Measurements from ENCODE around the gene HLX. TPM values are rescaled to one million over a fixed set of nuclear protein-coding genes. Genes with fewer than 3 reads are reported as not detected.
A peak's percentile ranks its signal among the peaks of the same experiment; 100 is the strongest.

The HLX gene, protein sequence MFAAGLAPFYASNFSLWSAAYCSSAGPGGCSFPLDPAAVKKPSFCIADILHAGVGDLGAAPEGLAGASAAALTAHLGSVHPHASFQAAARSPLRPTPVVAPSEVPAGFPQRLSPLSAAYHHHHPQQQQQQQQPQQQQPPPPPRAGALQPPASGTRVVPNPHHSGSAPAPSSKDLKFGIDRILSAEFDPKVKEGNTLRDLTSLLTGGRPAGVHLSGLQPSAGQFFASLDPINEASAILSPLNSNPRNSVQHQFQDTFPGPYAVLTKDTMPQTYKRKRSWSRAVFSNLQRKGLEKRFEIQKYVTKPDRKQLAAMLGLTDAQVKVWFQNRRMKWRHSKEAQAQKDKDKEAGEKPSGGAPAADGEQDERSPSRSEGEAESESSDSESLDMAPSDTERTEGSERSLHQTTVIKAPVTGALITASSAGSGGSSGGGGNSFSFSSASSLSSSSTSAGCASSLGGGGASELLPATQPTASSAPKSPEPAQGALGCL
- 7.6 TPM for total RNA-seq

DNA sequence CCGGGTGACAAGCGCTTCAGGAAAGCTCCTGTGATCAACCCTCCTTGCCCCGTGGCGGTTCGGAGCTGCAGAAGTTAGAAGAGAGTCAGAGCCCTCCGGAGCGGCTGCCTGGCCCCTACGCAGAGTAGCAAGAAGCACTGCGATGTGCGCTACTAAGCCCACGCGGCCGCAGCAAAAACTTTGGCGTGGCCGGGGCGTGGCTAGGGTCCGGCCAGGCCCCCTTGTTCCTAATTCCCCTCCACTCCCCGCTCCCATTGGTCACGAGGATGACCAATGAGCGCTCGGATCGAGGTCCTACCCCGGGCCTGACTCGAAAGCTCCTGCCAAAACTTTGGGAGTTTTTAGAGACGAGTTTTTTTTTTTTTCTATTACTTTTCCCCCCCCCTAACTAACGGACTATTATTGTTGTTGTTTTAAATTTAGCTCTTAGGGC is at the start of gene HLX:
Gene HLX (plus strand): TSS at position 368 of the 433 bp plus-strand sequence. CDS start 415 bp downstream, outside the sequence.
- peaks cover 72% of the 10 kb centered on the region for H3K4me1 ChIP-seq (ENCODE audit: insufficient read depth, low read length)
- H3K27me3 ChIP-seq (ENCODE audit: insufficient read depth, low read length): peaks cover 13% of the 10 kb centered on the region
- H3K9me3 ChIP-seq (ENCODE audit: low read depth, low read length): no peaks in the 10 kb centered on the region
- H3K4me3 ChIP-seq (ENCODE audit: low read length): peak within 1 kb of the TSS; percentile 74

DNA sequence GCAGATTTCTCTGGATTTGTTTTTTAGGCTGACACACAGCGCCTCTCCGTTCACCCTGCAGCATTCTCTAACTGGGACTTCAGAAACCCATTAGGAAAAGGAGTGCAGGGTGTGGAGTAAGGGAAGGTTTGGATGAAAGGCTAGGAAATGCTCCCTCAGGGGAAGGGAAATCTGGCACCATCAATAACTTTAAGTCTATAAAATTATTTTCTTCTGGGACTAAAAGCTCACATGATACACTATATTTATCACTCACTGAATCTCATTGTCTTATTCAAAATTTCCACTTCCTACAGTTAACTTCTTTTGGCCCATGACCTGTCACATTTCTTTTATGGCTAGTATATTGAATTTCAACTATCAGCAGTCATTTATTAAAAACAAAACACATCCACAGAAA is 45.8 kb upstream of the HLX start:
- Histone ChIP-seq H3K27me3 (ENCODE audit: insufficient read depth, low read length) (no peaks in the 10 kb centered on the region), H3K4me3 (ENCODE audit: low read length) (no peak overlapping the region), H3K4me1 (ENCODE audit: insufficient read depth, low read length) (no peaks in the 10 kb centered on the region), H3K9me3 (ENCODE audit: low read depth, low read length) (no peaks in the 10 kb centered on the region)

DNA sequence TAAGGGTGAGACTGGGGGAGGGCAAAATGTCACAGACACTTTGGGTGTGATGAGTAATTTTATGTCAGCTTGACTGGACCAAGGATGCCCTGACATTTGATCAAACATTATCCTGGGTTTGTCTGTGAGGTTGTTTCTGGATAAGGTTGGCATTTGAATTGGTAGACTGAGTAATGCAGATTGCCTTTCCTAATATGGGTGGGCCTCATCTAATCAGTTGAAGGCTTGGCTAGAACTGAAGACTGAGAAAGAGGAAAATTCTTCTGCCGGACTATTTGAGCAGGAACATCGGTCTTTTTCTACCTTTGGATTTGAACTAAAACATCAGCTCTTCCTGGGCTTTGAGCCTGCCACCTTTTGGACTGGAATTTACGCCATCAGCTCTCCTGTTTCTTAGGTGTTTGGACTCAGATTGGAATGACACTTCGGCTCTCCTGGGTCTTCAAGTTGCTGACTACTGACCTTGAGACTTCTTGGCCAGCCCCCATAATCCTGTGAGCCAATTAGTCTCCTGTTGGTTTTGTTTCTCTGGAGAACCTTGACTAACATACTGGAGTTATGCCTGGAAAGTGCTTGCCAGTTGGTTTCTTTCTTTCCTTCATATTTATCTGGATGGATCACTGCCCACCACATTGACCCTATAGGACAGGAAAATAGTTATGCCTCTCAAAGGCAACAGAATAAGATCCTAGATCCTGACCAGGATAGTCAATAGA is 44.9 kb upstream of the HLX start:
- no peaks in the 10 kb centered on the region for H3K9me3 ChIP-seq (ENCODE audit: low read depth, low read length)
- H3K4me1 ChIP-seq (ENCODE audit: insufficient read depth, low read length): no peaks in the 10 kb centered on the region
- no peak overlapping the region for H3K4me3 ChIP-seq (ENCODE audit: low read length)
- no peaks in the 10 kb centered on the region for H3K27me3 ChIP-seq (ENCODE audit: insufficient read depth, low read length)

DNA sequence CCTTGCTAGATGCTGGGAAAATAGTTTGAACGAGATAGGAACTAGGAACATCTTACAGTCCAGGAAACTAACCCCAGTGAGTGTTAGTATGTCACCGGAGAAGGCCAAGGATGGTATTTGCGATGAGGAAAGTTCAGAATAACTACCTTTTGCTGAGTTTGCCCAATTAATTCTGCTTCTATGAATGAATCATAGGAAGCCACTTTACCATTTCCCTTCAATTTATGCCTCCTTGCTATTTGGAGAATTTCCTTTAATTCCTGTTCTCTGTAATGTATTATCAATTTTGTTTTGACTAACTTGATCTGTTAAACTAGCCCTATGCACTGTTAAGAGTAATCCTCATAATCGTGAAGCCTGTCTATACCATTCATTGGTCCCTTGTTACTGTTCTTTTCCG is 40.7 kb upstream of the HLX start:
- Histone ChIP-seq H3K27me3 (ENCODE audit: insufficient read depth, low read length) (no peaks in the 10 kb centered on the region), H3K9me3 (ENCODE audit: low read depth, low read length) (no peaks in the 10 kb centered on the region), H3K4me1 (ENCODE audit: insufficient read depth, low read length) (no peaks in the 10 kb centered on the region), H3K4me3 (ENCODE audit: low read length) (no peak overlapping the region)

DNA sequence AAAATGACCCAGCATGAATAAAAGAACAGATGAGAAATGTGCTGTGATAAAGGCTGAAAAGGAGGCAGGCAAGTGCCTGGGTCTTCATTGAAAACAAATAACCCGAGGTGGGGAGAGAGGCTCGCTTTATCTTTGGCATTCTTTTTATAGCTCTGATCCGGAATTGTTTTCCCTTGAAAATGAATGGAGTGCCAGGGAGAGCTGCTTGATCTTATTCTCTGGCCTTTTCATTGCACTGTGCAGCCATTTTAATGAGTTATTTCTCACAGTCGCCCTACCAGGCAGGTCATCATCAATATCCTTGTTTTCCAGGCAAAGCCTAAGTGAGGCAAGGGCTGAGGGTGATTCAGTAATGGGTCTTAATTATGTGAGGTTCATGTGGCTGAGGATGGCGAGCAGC is 39.8 kb upstream of the HLX start:
- Histone ChIP-seq H3K9me3 (ENCODE audit: low read depth, low read length) (no peaks in the 10 kb centered on the region), H3K27me3 (ENCODE audit: insufficient read depth, low read length) (no peaks in the 10 kb centered on the region), H3K4me1 (ENCODE audit: insufficient read depth, low read length) (no peaks in the 10 kb centered on the region)

DNA sequence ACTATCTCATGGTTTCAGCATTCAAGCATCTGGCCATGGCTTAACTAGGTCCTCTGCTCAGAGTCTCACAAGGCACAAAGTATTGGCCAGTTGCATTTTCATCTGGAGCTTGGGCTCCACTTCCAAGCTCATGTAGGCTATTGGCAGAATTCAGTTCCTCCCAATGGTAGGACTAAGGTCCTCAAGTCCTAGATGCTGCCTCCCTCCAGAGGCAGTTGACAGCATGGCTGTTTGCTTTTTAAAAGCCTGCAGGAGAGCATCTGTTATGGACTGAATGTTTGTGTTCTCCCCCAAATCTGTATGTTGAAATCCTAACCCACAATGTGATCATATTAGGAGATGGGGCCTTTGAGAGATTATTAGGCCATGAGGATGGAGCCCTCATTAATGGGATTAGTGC is 38.0 kb upstream of the HLX start:
- no peaks in the 10 kb centered on the region for H3K27me3 ChIP-seq (ENCODE audit: insufficient read depth, low read length)
- H3K9me3 ChIP-seq (ENCODE audit: low read depth, low read length): no peaks in the 10 kb centered on the region

More for the DNA sequence above, 39.8 kb upstream of the HLX start:
- H3K4me3 ChIP-seq (ENCODE audit: low read length): no peak overlapping the region

DNA sequence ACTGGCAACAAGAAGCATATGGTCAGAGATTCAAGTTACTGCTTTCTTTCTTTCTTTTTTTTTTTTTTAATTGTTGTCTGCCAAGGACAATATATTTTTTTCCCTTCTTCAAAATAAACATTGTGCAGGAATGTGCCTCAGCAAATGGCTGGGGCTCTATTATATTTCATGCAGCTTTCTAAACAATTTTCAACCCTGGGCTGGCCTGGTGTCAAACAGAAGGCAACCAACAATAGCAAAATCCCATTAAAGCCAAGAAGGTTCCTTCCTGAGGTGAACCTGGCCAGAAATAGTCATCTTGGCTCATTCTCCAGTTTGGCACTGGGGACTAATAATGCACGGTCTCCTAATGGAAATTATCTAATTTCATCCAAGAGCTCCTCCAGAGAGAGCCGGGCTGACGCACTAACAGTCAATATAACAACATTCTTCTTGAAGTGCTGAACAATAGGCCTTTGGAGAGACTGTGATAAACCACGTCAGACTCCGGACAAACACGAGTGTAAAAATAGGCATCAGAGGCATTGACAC is 35.7 kb upstream of the HLX start:
- no peaks in the 10 kb centered on the region for H3K9me3 ChIP-seq (ENCODE audit: low read depth, low read length)

More for the DNA sequence above, 38.0 kb upstream of the HLX start:
- Histone ChIP-seq H3K4me3 (ENCODE audit: low read length) (no peak overlapping the region), H3K4me1 (ENCODE audit: insufficient read depth, low read length) (no peaks in the 10 kb centered on the region)

DNA sequence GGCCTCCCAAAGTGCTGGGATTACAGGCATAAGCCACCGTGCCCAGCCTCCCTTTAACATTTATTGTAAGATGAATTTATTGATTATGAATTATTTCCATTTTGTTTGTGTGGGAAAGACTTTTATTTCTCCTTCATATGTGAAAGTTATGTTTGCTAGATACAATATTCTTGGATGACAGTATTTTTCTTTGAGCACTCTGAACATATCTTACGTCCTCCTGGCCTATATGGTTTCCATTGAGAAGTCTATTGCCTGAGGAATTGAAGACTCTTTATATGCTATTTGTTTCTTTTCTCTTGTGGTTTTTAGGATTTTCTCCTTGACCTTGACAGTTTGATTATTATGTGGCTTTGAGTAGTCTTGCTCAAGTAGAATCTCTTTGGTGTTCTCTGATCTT is 26.8 kb upstream of the HLX start:
- H3K27me3 ChIP-seq (ENCODE audit: insufficient read depth, low read length): no peaks in the 10 kb centered on the region
- H3K4me1 ChIP-seq (ENCODE audit: insufficient read depth, low read length): no peaks in the 10 kb centered on the region
- H3K4me3 ChIP-seq (ENCODE audit: low read length): no peak overlapping the region
- peaks cover 11% of the 10 kb centered on the region for H3K9me3 ChIP-seq (ENCODE audit: low read depth, low read length)

More for the DNA sequence above, 35.7 kb upstream of the HLX start:
- Histone ChIP-seq H3K27me3 (ENCODE audit: insufficient read depth, low read length) (no peaks in the 10 kb centered on the region), H3K4me3 (ENCODE audit: low read length) (no peak overlapping the region), H3K4me1 (ENCODE audit: insufficient read depth, low read length) (no peaks in the 10 kb centered on the region)

DNA sequence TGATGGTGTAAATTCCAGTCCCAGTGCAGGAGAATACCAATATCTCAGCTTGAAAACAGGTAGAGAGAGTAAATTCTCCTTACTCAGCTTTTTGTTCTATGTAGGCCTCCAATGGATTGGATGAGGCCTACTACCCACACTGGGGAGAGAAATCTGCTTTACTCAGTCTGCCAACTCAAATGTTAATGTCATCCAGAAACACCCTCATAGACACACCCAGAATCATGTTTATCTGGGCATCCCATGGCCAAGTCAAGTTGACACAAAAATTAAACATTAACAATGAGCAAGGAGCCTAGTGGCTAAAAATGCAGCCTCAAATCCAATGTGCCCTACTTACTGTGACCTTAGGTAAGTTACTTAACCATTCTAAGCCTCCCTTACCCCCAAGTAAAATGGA is 6.9 kb upstream of the HLX start:
- Histone ChIP-seq H3K9me3 (ENCODE audit: low read depth, low read length) (no peaks in the 10 kb centered on the region), H3K4me3 (ENCODE audit: low read length) (no peak overlapping the region), H3K4me1 (ENCODE audit: insufficient read depth, low read length) (peaks cover 20% of the 10 kb centered on the region), H3K27me3 (ENCODE audit: insufficient read depth, low read length) (peaks cover 7% of the 10 kb centered on the region)

DNA sequence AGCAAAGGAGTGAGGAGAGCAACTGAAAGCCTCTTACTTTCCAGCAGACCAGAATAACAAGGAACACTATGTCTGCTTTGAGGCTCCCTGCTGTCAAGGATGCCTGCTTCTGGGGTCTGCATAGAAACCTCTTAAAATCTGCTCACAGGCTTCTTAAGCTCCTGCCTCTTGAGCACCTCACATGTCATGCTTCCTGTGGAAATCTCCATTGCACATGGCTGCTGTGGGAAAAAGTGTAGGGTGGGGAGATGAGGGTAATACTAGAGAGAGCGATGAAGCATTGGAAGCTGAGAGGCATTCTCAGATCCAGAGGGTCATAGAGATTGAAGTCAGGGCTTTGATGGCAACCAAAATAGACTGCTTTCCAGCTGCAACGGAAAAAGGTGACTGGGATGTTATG is 6.2 kb upstream of the HLX start:
- no peak overlapping the region for H3K4me3 ChIP-seq (ENCODE audit: low read length)
- no peaks in the 10 kb centered on the region for H3K9me3 ChIP-seq (ENCODE audit: low read depth, low read length)
- peaks cover 28% of the 10 kb centered on the region for H3K4me1 ChIP-seq (ENCODE audit: insufficient read depth, low read length)
- peaks cover 10% of the 10 kb centered on the region for H3K27me3 ChIP-seq (ENCODE audit: insufficient read depth, low read length)

DNA sequence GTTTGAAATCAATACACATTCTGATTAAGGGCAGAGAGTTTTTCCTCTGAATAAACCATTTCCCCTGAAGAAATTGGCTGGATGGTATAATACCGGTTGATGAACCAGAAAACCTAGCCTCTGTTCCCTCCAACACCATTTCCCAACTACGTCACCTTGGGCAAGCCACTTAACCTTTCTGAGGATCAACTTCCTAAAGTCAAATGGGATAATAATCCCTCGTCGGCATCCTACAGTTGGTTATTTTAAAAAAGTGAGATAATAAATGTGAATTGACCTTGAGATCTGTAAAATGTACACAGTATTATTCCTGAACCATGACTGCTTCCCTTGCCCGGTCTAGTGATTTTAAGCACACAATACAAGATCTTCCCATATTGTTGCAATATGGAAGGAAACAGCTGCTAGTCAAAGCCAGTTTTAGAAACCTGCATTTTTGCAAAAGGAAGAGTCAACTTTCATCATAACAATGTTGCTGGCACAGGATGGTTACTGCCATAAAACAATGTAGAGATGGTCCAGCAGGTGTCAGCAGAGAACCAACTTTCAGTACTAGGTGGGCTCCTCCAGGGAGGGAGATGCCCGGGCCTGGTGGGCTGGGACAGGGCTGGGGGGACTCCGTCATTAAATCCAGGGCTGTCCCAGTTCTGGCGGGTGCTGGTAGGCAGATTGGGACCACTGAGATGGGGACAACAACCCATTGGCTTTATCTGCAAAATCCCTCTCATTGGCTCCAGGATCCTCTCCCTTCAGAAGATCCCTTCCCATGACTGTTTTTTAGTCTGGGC is 5.2 kb upstream of the HLX start:
- H3K27me3 ChIP-seq (ENCODE audit: insufficient read depth, low read length): peaks cover 10% of the 10 kb centered on the region
- peaks cover 38% of the 10 kb centered on the region for H3K4me1 ChIP-seq (ENCODE audit: insufficient read depth, low read length)
- no peak overlapping the region for H3K4me3 ChIP-seq (ENCODE audit: low read length)
- no peaks in the 10 kb centered on the region for H3K9me3 ChIP-seq (ENCODE audit: low read depth, low read length)

DNA sequence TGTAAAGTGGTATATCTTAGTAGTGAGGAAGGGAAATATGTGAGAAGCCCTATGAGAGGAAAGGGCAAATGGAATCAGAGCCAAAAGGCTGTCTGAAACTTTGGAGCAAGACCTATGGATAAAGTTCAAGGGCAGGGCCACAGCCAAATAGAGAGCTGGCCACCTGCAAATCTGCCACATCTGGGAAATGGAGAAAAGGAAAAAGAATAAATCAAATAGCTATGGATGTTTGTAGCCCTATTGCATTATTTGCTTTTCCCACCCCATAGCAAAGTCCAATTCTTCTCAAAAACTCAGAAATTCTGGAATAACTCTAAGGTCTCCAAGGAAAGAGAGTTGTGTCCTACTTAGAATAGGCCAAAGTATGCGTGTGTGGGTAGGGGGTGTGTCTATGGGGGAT is 4.0 kb upstream of the HLX start:
- Histone ChIP-seq H3K27me3 (ENCODE audit: insufficient read depth, low read length) (peaks cover 10% of the 10 kb centered on the region), H3K4me1 (ENCODE audit: insufficient read depth, low read length) (peaks cover 42% of the 10 kb centered on the region), H3K4me3 (ENCODE audit: low read length) (no peak overlapping the region), H3K9me3 (ENCODE audit: low read depth, low read length) (no peaks in the 10 kb centered on the region)

DNA sequence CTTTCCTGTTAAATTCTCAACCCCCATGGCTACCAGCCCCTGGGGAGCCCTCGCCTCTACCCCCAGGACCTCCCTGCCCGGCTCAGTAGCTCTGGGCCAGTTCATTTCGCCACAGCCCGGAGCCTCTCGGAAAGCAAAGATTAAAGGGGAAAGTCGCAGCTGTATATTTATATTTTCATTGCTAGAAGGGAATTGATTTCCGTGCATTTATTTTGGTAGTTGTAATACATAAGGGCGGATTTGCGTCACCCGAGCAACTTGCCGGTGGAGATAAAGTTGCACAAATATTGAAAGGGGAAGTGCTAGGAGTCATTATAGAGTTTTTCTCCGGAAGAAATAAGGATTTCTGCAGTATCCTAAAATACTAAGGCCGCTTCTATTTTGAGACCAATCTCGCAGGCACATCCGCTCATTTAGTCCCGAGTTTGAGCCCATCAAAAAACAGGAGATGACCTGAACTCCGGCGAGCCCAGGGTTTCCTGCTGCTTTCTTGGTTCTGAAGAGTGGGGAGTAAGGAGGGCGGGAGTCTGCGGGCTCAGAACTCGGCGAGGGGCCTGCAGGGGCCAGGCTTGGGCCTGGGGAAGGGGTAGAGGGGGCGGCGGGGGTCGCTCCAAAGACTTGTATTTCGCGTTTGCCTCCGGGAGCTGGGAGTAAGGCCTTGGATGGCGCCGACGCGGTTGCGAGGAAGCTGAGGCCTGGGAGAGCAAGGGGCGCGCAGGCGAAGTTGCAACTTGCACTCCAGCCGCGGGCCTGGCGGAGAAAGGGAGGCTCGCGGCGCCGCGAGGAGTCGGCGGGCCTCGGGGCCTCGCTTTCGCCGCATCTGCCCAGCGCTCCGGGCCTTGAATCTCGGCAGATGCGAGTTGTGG is 2.5 kb upstream of the HLX start:
- H3K4me3 ChIP-seq (ENCODE audit: low read length): peak overlapping the region; percentile 38
- peaks cover 13% of the 10 kb centered on the region for H3K27me3 ChIP-seq (ENCODE audit: insufficient read depth, low read length)
- peaks cover 55% of the 10 kb centered on the region for H3K4me1 ChIP-seq (ENCODE audit: insufficient read depth, low read length)
- H3K9me3 ChIP-seq (ENCODE audit: low read depth, low read length): no peaks in the 10 kb centered on the region

Measured in mononuclear cell (primary cell).